Retina (tissue), 1 donor: ENCODE data around the gene CARMIL3.
"Not testable (repeated sequence)": the region's sequence is repeated elsewhere in the genome, so short reads cannot be mapped to it uniquely, and the experiment has no call there.

Experiments used
- DNase-seq: peaks from one replicate; pipeline ENCODE4 v3.0.0-alpha.2; 2016

Gene CARMIL3

DNA sequence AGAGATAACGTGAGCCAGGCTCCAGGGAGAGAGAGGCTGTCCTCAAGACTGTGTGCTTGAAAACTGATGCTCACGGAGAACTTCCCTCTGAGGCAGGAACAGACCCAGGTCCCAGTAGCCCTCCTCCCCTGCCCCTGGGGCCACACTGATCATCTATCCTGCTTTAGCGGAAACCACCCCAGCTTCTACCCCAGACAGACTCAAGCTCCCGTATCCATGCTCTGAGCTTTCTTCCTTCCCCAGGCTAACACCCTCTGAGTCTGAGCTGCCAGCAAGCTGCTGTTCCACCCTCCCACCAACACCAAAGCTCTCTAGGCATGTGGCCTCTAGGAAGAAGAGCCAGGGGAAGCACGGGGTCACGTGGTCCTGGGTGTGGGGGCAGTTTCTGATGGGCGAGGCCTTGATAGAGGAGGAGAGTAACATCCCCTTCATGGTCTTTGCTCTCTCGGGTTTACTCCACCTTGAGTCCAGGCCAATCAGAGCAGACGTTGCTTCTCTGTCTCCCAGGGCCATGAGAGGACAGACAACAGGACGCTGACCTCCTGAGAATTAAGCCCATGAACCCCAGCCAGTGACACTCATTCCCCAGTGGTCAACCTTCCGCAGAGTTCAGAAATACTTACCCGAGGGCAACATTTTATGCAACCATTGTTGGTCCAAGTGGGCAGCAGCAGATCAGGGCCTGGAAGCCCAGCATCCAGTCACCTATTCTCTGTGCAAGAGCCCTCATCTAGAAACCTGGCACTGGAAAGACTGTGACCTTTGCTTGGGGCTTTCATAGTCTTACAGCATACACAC is 43.7 kb downstream of the CARMIL3 start:
- peak; percentile 82 for DNase-seq

DNA sequence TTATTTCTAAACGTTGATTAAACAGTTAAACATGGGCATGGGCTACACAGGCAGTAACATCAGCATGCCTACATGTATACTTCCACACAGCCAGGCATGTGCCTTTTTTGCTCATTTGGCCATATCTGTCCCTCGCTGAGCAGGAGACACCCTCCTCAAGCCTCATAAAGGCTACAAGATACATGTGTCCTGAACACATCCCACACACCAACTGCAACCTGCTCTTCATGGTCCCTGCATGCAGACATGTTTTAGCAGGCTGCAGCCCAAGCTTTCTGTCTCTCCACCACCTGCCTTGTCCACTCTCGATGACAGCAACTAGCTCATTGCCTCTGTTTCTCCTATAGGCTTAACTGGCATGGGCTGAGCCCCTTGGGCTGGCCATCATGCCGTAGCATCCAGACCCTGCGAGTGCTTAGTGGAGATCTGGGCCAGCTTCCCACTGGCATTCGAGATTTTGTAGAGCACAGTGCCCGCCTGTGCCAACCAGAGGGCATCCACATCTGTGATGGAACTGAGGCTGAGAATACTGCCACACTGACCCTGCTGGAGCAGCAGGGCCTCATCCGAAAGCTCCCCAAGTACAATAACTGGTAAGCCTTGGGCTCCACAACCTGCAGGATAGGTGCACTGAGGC is 44.9 kb downstream of the CARMIL3 start:
- no peak for DNase-seq

DNA sequence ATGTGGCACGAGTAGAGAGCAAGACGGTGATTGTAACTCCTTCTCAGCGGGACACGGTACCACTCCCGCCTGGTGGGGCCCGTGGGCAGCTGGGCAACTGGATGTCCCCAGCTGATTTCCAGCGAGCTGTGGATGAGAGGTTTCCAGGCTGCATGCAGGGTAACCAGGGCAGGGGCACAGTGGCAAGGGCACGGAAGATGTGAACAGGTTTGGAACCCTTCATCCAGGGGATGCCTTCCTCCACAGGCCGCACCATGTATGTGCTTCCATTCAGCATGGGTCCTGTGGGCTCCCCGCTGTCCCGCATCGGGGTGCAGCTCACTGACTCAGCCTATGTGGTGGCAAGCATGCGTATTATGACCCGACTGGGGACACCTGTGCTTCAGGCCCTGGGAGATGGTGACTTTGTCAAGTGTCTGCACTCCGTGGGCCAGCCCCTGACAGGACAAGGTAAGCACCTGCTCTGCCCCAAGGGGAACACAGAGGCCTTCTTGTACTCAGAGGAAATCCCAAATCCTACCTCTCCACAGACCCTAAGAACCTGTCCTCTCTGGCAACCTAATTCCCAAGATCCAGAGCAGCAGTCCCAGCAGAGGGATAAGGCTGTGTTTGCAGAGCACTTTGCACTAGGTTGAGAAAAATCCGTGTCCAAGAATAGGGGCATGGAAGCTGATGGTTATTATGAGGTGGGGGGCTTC is 46.6 kb downstream of the CARMIL3 start:
- DNase-seq = no peak

DNA sequence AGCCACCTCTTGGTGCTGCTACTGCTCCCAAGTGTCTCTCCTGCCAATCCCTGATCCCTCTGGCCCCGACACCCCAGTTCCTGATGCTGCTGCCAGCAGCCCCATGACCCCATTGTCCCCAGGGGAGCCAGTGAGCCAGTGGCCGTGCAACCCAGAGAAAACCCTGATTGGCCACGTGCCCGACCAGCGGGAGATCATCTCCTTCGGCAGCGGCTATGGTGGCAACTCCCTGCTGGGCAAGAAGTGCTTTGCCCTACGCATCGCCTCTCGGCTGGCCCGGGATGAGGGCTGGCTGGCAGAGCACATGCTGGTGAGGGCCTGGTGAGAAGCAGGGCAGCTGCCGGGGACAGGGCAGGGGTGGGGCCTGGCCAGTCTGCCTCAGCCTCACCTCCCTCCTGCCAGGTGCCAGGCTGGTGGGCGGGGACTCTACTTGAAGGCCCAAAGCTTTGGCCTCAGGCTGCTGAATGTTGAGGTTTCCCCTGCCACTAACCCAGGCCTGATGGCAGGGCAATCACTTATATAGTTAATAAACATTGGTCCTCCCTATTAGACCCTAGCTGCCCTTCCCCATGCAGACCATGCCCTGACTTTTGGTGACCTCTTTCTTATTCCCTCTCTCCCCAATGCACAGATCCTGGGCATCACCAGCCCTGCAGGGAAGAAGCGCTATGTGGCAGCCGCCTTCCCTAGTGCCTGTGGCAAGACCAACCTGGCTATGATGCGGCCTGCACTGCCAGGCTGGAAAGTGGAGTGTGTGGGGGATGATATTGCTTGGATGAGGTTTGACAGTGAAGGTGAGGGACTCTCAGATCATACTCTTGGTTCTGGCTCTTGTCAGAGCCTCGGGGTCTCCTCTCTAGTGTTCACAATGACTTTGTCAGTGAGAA is 47.4 kb downstream of the CARMIL3 start:
- DNase-seq = no peak

DNA sequence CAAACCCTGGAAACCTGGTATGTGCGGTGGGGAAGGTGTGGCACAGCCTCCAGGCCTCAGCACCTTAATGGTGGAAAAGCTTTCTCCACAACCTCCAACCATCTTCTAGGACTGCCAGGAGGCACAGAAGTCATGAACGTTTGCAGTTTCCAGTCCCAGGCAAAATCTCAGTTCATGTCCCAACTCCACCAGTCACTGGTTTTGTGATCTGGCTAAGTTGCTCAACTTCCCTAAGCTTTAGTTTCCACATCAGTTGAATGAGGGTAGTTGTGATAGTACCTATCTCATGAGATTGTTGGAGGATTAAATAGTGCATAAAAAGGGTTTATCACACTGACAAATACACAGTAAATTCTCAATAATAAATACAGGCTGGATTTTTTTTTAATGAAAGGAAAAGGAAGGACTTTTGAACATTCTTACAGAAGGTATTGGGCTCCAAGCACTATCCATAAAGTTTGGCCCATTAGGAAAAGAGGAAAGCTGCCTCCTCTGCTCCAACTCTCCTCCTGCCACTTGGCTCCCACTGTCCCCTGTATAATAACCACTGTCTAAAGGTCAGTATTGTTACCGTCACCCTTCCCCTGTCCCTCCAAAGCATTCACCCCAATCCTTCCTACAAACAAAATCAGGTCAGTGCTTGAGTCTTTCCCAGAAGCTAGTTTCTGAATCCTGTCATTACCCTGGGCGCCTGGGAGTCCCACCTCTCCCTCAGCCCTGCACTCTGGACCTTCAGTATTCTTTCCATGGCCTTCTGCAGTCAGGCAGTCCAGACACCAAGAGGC is 48.6 kb downstream of the CARMIL3 start:
- no peak for DNase-seq

DNA sequence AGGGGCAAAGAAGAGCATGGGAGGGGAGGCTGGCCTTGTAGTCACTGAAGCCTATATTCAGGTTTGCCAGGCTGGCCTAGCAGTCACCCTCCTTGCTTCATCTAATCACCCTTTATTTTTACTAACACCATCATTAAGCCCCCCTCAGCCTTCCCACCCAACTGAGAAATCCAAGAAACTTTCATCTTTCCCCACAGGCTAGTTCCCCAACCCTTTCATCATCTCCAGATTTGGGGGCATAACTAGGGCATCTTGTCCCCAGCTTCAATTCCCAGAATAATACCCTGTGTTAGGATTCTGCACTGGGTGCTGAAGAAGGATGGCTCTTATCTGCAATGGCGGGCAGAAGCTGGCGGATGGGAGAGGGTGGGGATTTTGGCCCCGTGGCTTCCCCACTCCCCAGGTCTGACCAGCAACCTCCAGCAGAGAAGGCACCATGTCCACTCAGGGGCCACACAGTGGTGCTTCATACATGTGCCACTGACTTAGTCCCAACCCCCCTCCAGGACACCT is 49.2 kb downstream of the CARMIL3 start:
- no peak for DNase-seq

DNA sequence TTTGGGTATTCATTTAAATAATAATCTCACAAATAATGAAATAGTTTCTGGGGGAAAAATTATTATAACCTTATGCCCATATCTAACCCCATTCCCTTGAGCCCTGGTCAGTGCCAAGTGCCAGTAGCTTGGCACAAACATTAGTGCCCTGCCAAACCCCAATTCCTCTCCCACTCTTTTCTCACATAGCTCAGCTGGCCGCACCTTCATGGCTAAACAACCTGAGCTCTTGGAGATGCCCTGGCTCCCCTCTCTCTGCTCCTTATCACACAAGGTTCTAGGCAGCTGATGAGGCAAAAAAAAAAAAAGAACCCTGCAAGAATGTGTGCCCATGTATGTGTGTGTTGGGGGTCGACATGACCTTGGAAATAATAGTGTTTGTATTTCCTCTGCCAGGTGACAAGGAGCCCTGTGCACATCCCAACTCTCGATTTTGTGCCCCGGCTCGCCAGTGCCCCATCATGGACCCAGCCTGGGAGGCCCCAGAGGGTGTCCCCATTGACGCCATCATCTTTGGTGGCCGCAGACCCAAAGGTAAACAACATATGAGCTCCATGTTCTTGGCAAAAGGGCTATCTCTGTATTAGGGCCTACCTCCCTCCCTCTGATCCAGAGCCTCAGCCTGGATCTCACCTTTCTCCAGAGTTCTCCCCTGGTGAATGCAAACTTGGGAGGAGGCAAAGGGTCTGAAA is 50.7 kb downstream of the CARMIL3 start:
- DNase-seq = no peak

DNA sequence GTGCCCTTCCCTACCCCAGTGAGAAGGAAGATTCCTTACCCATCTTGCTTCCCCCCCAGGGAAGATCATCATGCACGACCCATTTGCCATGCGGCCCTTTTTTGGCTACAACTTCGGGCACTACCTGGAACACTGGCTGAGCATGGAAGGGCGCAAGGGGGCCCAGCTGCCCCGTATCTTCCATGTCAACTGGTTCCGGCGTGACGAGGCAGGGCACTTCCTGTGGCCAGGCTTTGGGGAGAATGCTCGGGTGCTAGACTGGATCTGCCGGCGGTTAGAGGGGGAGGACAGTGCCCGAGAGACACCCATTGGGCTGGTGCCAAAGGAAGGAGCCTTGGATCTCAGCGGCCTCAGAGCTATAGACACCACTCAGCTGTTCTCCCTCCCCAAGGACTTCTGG is 51.6 kb downstream of the CARMIL3 start:
- no peak for DNase-seq

DNA sequence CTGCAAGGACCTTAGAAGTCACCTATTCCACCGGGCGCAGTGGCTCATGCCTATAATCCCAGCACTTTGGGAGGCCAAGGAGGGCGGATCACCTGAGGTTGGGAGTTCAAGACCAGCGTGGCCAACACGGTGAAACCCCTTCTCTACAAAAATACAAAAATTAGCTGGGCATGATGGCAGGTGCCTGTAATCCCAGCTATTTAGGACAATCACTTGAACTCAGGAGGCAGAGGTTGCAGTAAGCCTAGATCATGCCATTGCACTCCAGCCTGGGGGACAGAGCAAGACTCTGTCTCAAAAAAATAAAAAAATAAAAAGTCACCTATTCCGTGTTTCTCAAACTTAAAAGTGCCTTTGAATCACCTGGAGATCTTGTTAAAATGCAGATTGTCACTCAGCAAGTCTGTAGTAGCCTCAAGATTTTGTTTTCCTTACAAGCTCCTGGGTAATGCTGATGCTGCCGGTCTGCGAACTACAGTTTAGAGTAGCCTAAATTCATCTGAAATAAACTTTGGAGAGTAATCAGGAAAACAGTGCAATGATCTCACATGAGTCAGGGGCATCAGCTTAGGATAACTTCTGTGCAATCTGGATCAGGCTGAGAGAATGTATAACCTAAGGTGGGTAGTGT is 53.9 kb downstream of the CARMIL3 start:
- not testable (repeated sequence) for DNase-seq

DNA sequence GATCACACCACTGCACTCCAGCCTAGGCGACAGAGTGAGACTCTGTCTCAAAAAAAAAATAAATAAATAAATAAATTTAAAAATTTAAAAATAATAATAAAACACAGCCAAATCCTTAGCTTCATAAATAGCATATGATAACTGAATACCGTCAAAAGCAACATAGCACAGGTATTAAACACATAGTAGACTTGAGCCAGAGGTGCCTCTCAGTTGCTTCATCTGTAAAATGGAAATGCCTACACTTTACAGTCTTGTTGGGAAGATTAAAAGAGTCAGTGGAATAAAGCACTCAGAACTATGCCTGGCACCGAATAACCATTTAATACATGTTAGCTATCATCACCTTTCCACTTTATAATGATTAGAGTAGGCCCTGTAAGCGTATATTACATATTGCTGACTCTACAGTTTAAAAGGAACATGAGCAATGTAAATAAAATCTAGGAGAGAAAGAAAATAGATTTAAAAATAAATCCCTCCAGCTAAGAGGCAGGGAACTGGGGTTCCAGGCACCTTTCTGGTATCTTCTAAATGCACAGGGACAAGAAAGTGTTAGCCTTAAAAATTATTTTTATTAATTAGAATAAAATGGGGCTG is 55.0 kb downstream of the CARMIL3 start:
- DNase-seq = no peak

DNA sequence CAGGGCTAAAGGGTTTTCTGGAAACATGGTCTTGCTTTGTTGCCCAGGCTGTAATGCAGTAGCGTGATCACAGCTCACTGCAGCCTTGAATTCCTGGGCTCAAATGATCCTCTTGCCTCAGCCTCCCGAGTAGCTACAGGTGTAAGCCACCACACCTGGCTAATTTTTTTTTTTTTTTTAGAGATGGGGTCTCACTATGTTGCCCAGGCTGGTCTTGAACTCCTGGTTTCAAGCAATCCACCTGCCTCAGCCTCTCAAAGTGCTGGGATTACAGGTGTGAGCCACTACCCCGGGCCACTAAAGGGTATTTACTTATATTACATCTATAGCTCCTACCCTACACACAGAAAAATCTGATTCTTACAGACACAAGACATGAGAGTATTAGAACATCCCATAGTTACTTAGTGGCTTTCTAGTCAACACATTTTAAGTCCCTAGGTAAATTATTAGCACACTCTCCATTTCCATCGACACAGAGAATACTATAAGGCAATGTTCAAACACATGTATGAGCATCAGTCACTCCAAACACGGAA is 56.6 kb downstream of the CARMIL3 start:
- no peak for DNase-seq

DNA sequence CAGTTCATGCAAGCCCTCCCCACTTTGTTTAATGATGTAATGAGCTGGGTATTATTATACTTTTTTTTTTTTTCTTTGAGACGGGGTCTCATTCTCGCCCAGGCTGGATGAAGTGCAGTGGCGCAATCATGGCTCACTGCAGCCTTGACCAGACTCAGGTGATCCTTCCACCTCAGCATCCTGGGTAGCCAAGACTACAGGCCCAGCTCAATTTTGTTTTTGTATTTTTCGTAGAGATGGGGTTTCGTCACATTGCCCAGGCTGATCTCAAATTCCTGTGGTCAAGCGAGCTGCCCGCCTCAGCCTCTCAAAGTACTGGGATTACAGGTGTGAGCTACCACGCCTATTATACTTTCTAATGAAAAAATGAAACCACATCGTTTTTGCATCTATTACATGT is 58.3 kb downstream of the CARMIL3 start:
- DNase-seq = no peak

DNA sequence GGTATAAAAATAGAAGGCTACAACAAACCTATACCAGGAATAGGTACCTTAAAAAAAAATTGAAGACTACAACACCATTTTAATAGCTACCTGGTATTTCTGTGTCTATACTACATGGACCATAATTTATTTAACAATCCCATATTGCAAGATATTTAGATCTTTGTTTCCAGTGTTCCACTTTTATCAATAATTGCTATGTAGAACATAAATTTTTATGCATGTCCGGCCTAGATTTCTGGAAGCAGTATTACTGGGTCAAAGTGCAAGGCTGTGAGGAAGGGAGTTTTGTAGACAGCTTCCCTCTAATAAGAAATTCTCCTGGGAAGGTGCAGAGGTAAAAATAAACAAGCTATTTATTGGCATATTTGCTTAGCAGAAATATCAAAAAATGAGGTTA is 58.7 kb downstream of the CARMIL3 start:
- no peak for DNase-seq

DNA sequence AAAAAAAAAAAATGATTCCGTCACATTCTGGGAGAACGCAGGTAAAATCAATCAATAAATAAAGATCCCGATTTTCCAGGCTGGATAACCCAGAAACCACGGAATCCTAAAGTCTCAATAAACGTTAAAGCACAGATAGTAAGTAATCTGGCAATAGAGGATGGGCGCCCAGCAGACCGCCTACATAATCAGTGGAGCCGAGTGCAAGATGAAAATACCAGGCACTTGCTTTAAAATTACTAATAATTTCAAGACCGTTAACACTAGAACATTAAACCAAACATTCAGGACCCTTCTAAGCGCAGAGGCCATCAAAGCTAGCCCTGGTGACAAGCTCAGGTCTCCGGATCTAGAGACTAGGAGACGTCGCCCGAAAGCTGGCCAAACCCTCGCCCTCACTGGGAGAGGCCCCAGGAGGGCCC is 61.6 kb downstream of the CARMIL3 start:
- no peak for DNase-seq

DNA sequence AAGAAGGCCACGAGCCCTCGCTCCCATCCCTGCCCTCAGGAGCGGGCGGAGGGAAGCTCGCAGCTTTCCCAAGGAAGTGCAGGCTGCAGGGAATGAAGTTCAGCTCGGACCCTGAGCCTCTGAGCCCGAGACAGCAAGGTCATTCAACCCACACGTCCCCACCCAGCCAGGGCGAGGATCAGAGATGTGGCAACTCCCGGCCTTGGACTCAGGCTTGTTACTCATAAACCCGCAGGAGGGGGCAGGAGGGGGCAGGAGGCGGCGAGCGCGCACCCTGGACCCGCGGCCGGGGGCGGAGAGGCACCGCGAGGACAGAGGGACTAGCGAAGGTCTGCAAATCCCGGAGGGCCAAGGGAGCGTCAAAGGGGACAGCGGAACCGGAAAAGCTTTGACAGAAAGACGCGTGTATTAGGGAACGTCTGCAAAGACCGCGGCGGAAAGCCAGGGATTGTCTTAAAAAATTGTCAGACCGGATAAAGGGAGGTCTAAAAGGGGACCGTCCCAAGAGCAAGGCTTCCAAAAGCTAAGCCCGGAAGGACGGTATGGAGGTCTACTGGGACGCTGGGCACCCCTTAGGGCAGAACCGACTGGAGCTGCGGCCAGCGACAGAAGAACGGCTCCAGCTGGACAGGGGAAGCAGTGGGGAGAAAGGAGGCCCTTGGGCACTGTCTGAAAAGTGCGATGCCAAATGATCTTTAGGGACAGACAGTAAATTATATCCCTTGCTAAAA is 62.2 kb downstream of the CARMIL3 start:
- peak; percentile 95 for DNase-seq

DNA sequence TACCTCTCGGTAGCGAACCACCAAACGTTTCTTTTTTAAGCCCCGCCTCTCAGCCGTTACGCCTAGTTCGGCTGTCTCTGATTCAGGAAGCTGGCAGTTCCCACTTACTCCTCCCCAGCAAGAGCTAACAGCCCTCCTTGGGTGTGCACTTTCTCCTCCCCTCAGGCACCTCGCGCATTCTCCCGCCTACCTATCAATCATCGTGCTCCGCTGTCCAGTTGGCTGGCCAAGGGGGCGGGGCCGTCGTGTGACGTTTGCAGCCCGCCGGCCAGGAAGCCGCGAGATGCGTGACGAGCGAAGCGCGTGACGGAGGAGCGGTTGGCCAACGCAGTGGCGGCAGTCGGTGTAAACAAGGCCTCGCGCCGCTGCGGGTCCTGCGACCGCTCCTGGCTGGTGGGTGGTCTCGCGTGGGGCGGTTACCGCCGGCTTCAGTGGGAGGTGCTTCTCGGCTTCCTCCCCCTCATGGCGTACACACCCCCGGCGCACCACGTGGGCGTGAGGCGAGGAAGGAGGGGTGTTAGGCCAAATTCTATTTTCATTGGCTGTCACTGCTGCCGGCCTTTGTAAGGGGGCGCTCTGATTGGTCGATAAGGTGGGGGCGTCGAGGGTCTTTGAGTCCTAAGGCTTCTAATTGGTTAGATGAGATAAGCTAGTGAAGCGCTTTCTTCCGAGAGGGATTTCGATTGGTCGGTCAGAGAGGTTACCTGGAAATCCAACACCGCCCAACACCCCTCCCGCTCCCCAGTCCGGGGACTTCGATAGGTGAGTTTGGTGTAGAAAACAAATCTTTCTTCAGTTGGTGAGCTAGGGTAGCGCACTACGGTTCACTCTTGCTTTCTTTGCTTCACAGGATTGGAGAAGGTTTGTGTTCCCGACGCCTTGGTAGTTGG is 63.0 kb downstream of the CARMIL3 start, which contains the start of the genes DCAF11 and NRL:
Gene DCAF11, plus strand, starts transcription at position 246 of the 890 bp plus-strand sequence. CDS start 818 bp downstream, outside the sequence.
Gene NRL, minus strand, starts transcription at position 418 of the 890 bp plus-strand sequence. CDS start 32,101 bp downstream, outside the sequence.
- DNase-seq = peak; percentile 100

DNA sequence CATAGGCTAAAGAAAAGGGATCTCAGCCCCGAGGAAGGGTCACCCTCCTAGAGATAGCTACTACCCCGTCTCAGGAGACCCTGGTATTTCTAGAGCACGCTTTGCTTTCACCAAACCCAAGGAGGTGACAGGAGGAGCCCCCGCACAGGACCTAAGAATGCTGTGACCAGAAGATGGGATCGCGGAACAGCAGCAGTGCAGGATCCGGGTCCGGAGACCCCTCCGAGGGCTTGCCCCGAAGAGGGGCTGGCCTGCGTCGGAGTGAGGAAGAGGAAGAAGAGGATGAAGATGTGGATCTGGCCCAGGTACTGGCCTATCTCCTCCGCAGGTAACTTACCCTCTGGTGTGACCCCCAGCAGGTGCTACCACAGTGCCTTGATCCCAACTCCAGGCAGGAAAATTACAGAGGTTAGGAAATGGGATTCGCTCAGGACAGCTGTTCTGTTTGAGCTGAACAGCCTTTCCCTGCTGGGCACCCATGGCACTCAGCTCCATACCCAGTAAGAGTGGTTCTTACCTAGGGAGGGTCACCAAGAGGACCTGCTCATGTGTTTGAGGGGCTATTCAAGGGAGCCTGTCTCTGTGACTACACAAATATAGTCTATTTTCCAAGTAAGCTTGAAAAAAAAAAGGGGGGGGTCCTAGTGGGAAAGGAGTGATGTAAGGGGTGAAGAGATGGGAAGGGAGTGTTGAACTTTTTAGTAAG is 63.8 kb downstream of the CARMIL3 start:
- DNase-seq = no peak
